HL-60 (cell line): ENCODE measurements around the gene SLC2A9.

ENCODE experiments used
- DNase-seq, 2 experiments: peaks; one replicate each; pipeline ENCODE4 v3.0.0-alpha.2; 2010 to 2020; ENCODE audit warnings: low read depth in 1 of 2, low spot score in 1 of 2
- H3K27ac ChIP-seq: fragments of 250-450 bp; sonication (Bioruptor Pico); replicated peaks from 2 replicates; pipeline ENCODE4 v1.5.1; 2020; ENCODE audit warnings: mild to moderate bottlenecking, moderate library complexity
- H3K27me3 ChIP-seq: fragments of 250-450 bp; sonication (Bioruptor Pico); 2 replicates; pipeline ENCODE4 v1.5.1; 2021; ENCODE audit warnings: mild to moderate bottlenecking, moderate library complexity; ENCODE audit not compliant: insufficient read depth, poor library complexity, severe bottlenecking
- H3K4me3 ChIP-seq: replicated peaks from 2 replicates; pipeline ENCODE4 v1.5.1; 2011; ENCODE audit warnings: mild to moderate bottlenecking, control low read depth, low read length; ENCODE audit not compliant: insufficient read depth
- CTCF ChIP-seq: IDR thresholded peaks from one replicate; pipeline ENCODE4 v1.5.1; 2011; ENCODE audit warnings: low read length, control low read depth, inconsistent platforms; ENCODE audit not compliant: insufficient read depth
- GABPA ChIP-seq: IDR thresholded peaks from 2 replicates; pipeline ENCODE4 v1.6.1; 2012; ENCODE audit warnings: low read depth
- POLR2AphosphoS5 ChIP-seq: IDR thresholded peaks from 2 replicates; pipeline ENCODE4 v1.6.1; 2012; ENCODE audit warnings: low read depth
- REST ChIP-seq: IDR thresholded peaks from 2 replicates; pipeline ENCODE4 v1.6.1; 2012; ENCODE audit warnings: low read depth; ENCODE audit not compliant: insufficient replicate concordance
- SPI1 ChIP-seq: IDR thresholded peaks from 2 replicates; pipeline ENCODE4 v1.6.1; 2012; ENCODE audit warnings: low read depth, mild to moderate bottlenecking, borderline replicate concordance

SLC2A9 gene

GRCh38 chr4:10011277-10011676, 10.0 kb downstream of the SLC2A9 start:
- H3K27me3 ChIP-seq: no peaks in the 10 kb centered on the region
- TF ChIP-seq GABPA (no peak), POLR2AphosphoS5 (no peak), CTCF (no peak), REST (no peak), SPI1 (no peak)
- no peak overlapping the region for H3K4me3 ChIP-seq
- H3K27ac ChIP-seq: no peak overlapping the region
- no peak for DNase-seq

- no peak for TF ChIP-seq REST
- TF ChIP-seq CTCF: no peak
- no peak for TF ChIP-seq GABPA
- Histone ChIP-seq H3K27ac (no peak overlapping the region), H3K4me3 (no peak overlapping the region), H3K27me3 (no peaks in the 10 kb centered on the region)
- DNase-seq: no peak
Measured at GRCh38 chr4:10009861-10010500, 11.3 kb downstream of the SLC2A9 start.

- no peaks in the 10 kb centered on the region for H3K27me3 ChIP-seq
- TF ChIP-seq REST (no peak), SPI1 (no peak), CTCF (no peak), GABPA (no peak), POLR2AphosphoS5 (no peak)
- DNase-seq: no peak
- H3K4me3 ChIP-seq: no peak overlapping the region
- no peak overlapping the region for H3K27ac ChIP-seq
Measured at GRCh38 chr4:10008609-10009005, 12.7 kb downstream of the SLC2A9 start.
